Osteoblast (primary cell): ENCODE results near the gene PLLP. TPM values are rescaled to one million over a fixed set of nuclear protein-coding genes. Genes with fewer than 3 reads are reported as not detected.

Experiments used
- DNase-seq: peaks from one replicate; pipeline ENCODE4 v3.0.0; 2011; ENCODE audit warnings: low spot score, mixed read lengths; ENCODE audit not compliant: insufficient read length; ENCODE audit errors: missing footprints
- H2AFZ ChIP-seq: 2 replicates; pipeline ENCODE4 v1.6.0; 2011; ENCODE audit warnings: mild to moderate bottlenecking, low read length
- H3K27ac ChIP-seq: 2 replicates; pipeline ENCODE4 v1.5.1; 2011; ENCODE audit warnings: mild to moderate bottlenecking, low read depth, low read length, moderate library complexity
- H3K27me3 ChIP-seq: 2 replicates; pipeline ENCODE4 v1.6.0; 2012; ENCODE audit warnings: mild to moderate bottlenecking, control low read depth, inconsistent platforms, low read length, moderate library complexity; ENCODE audit not compliant: insufficient read depth
- H3K36me3 ChIP-seq: 2 replicates; pipeline ENCODE4 v1.5.1; 2011; ENCODE audit warnings: mild to moderate bottlenecking, low read length, control low read depth, moderate library complexity; ENCODE audit not compliant: insufficient read depth
- H3K4me1 ChIP-seq: 2 replicates; pipeline ENCODE4 v1.5.1; 2011; ENCODE audit warnings: mild to moderate bottlenecking, low read length, control low read depth, moderate library complexity; ENCODE audit not compliant: insufficient read depth
- H3K4me2 ChIP-seq: 2 replicates; pipeline ENCODE4 v1.6.0; 2011; ENCODE audit warnings: mild to moderate bottlenecking, low read length; ENCODE audit not compliant: insufficient read depth
- H3K4me3 ChIP-seq: fragments of 200-600 bp; sonication (generic); 3 replicates; pipeline ENCODE4 v1.5.1; 2012; ENCODE audit warnings: mild to moderate bottlenecking, low read length, inconsistent platforms; ENCODE audit not compliant: insufficient read depth
- H3K79me2 ChIP-seq: 2 replicates; pipeline ENCODE4 v1.6.0; 2012; ENCODE audit warnings: mild to moderate bottlenecking, low read length, control low read depth, inconsistent platforms; ENCODE audit not compliant: insufficient read depth
- H3K9me3 ChIP-seq: 2 replicates; pipeline ENCODE4 v1.5.1; 2011; ENCODE audit warnings: low read depth, low read length, control low read depth
- H4K20me1 ChIP-seq: 2 replicates; pipeline ENCODE4 v1.6.0; 2012; ENCODE audit warnings: mild to moderate bottlenecking, low read length, control low read depth; ENCODE audit not compliant: insufficient read depth
- CTCF ChIP-seq: IDR thresholded peaks from 2 replicates; pipeline ENCODE4 v1.5.1; 2011; ENCODE audit warnings: mild to moderate bottlenecking, low read depth, low read length, moderate library complexity; ENCODE audit errors: extremely low read depth
- total RNA-seq: library from RNA; depleted of rRNA; stranded (reverse); fragments of >200 nt; gene quantifications from 2 replicates; pipeline ENCODE4 v1.2.3, GENCODE V29; 2012

Gene PLLP
- total RNA-seq, 1 donor, result under 0.01 TPM

- Histone ChIP-seq H2AFZ (no peak overlapping the region), H3K4me2 (no peak overlapping the region), H3K36me3 (no peaks in the 10 kb centered on the region), H3K9me3 (no peaks in the 10 kb centered on the region), H3K27ac (no peak overlapping the region), H3K4me3 (no peak overlapping the region), H4K20me1 (no peaks in the 10 kb centered on the region), H3K27me3 (peaks cover 12% of the 10 kb centered on the region), H3K4me1 (peaks cover 11% of the 10 kb centered on the region), H3K79me2 (no peaks in the 10 kb centered on the region)
- TF ChIP-seq CTCF, result no peak
- DNase-seq, result peak; percentile 65
Observed at GRCh38 chr16:57305159-57305811, 20.8 kb upstream of the PLLP start.

- Histone ChIP-seq H3K4me3 (no peak overlapping the region), H2AFZ (no peak overlapping the region), H3K4me1 (peaks cover 11% of the 10 kb centered on the region), H3K9me3 (no peaks in the 10 kb centered on the region), H3K79me2 (no peaks in the 10 kb centered on the region), H3K36me3 (no peaks in the 10 kb centered on the region), H3K27ac (no peak overlapping the region), H4K20me1 (no peaks in the 10 kb centered on the region), H3K27me3 (peaks cover 12% of the 10 kb centered on the region), H3K4me2 (no peak overlapping the region)
- DNase-seq, result peak; percentile 82
- TF ChIP-seq CTCF, result no peak
Observed at GRCh38 chr16:57304169-57305061, 19.9 kb upstream of the PLLP start.

DNA sequence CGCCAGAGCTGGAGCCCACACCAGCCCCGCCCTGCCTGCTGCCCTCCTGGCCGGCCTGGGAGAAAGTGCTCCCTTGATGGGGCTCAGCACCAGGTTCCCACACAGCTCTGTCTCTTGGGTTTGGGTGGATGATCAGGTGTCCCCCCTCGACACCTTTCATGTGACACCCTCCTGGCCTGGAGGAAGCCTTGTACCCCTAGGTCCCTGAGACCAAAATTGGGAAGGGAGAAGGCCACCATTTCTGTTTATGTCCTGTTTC is 19.4 kb upstream of the PLLP start:
- no peaks in the 10 kb centered on the region for H3K79me2 ChIP-seq
- H3K36me3 ChIP-seq, result no peaks in the 10 kb centered on the region
- no peaks in the 10 kb centered on the region for H4K20me1 ChIP-seq
- H3K4me1 ChIP-seq, result peaks cover 16% of the 10 kb centered on the region
- H2AFZ ChIP-seq, result no peak overlapping the region
- H3K27ac ChIP-seq, result no peak overlapping the region
- peaks cover 12% of the 10 kb centered on the region for H3K27me3 ChIP-seq
- H3K4me3 ChIP-seq, result no peak overlapping the region
- H3K4me2 ChIP-seq, result no peak overlapping the region
- DNase-seq, result no peak
- H3K9me3 ChIP-seq, result no peaks in the 10 kb centered on the region
- no peak for TF ChIP-seq CTCF

DNA sequence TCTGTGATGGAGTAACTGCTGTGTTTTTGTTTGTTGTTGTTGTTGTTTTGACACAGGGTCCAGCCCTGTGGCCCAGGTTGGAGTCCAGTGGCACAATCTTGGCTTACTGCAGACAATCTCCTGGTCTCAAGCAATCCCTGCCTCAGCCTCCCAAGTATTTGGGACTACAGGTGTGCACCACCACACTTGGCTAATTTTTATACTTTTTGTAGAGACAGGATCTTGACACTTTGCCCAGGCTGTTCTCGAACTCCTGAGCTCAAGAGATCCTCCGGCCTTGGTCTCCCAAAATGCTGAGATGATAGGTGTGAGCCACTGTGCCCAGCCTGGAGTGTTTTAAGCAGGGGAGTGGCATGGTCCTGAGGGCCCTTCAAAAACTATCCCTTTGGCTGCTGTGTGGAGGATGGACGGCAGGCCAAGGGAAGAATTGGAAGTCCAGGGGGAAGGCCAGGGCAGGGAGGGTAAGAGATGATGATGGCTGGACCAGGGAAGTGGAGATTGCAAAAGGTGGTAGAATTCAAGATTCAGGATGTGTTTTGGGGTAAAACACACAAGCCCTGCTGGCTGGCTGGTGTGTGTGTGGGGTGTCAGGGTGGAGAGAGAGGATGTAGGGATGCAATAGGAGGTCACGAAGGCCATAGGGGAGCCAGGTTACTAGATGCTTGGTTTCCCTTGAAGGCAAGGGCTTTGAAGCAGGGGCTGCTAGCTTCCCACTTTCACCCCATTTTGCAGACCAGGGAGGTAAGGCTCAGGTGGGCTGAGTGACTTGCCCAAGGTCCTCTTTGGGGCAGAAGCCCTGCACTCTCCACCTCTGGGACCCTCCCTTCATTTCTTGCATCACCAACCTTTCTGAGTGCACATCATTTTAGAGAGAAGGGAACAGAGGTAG is 18.8 kb upstream of the PLLP start:
- Histone ChIP-seq H3K79me2 (no peaks in the 10 kb centered on the region), H3K27ac (no peak overlapping the region), H3K4me3 (no peak overlapping the region), H3K9me3 (no peaks in the 10 kb centered on the region), H2AFZ (no peak overlapping the region), H3K36me3 (no peaks in the 10 kb centered on the region), H3K4me1 (peaks cover 16% of the 10 kb centered on the region), H3K27me3 (peaks cover 12% of the 10 kb centered on the region), H4K20me1 (no peaks in the 10 kb centered on the region), H3K4me2 (no peak overlapping the region)
- DNase-seq, result peak; percentile 43
- no peak for TF ChIP-seq CTCF
